IMR-90 (cell line): ENCODE measurements around the gene TRAF3. TPM values are rescaled to one million over a fixed set of nuclear protein-coding genes. Genes with fewer than 3 reads are reported as not detected.

Source experiments
- ATAC-seq: fragments of 200-7000 bp; cut with Tn5 transposase; 2 replicates; pipeline ENCODE4 v1.9.1; 2020; ENCODE audit warnings: low read depth, mild to moderate bottlenecking, moderate library complexity
- BruUV-seq: library from RNA; stranded (reverse); fragments of 400-500 nt; replicated peaks from 2 replicates; lab custom pipeline; 2021; lab: Mats Ljungman, UMichigan
- CTCF ChIA-PET: fragments of 300-600 bp; formaldehyde crosslinking; extraction: SDS; loops from one replicate; lab custom pipeline; 2021; ENCODE audit warnings: antibody characterized with exemption; lab: Yijun Ruan, JAX
- POLR2A ChIA-PET: fragments of 300-600 bp; sonication (Branson Sonifier 250); formaldehyde crosslinking; loops from one replicate; lab custom pipeline; 2022; ENCODE audit warnings: antibody characterized with exemption; ENCODE audit not compliant: unreplicated experiment; lab: Charles Lee
- DNase-seq: peaks from one replicate; pipeline ENCODE4 v3.0.0; 2013
- H2AFZ ChIP-seq: replicated peaks from 2 replicates; pipeline ENCODE3; 2013; ENCODE audit warnings: low read length, mild to moderate bottlenecking; ENCODE audit not compliant: poor library complexity
- H2AK5ac ChIP-seq: 2 replicates; pipeline ENCODE4 v1.6.1; 2013; ENCODE audit warnings: low read depth, low read length, inconsistent platforms
- H2AK9ac ChIP-seq: replicated peaks from 2 replicates; pipeline ENCODE3; 2013; ENCODE audit warnings: mild to moderate bottlenecking, low read depth, low read length, moderate library complexity; ENCODE audit not compliant: poor library complexity
- H2BK120ac ChIP-seq: 2 replicates; pipeline ENCODE4 v1.6.1; 2013; ENCODE audit warnings: low read depth, low read length, inconsistent platforms
- H2BK15ac ChIP-seq: 3 replicates; pipeline ENCODE4 v1.6.1; 2013; ENCODE audit warnings: low read depth, low read length, inconsistent platforms
- H2BK20ac ChIP-seq: 2 replicates; pipeline ENCODE4 v1.6.1; 2013; ENCODE audit warnings: low read depth, mild to moderate bottlenecking, inconsistent platforms, low read length, moderate library complexity
- H2BK5ac ChIP-seq: 2 replicates; pipeline ENCODE4 v1.6.1; 2013; ENCODE audit warnings: mild to moderate bottlenecking, low read depth, low read length, inconsistent platforms; ENCODE audit not compliant: poor library complexity, severe bottlenecking
- H3K14ac ChIP-seq: replicated peaks from 2 replicates; pipeline ENCODE4 v1.6.1; 2013; ENCODE audit warnings: low read depth, low read length, inconsistent platforms
- H3K18ac ChIP-seq: 2 replicates; pipeline ENCODE4 v1.6.1; 2013; ENCODE audit warnings: low read depth, low read length, control low read depth
- H3K23ac ChIP-seq: 2 replicates; pipeline ENCODE4 v1.6.1; 2013; ENCODE audit warnings: low read depth, low read length, inconsistent platforms
- H3K27ac ChIP-seq: 2 replicates; pipeline ENCODE4 v1.5.1; 2013; ENCODE audit warnings: mild to moderate bottlenecking, control low read depth, low read length; ENCODE audit not compliant: insufficient read depth
- H3K27me3 ChIP-seq: 2 replicates; pipeline ENCODE4 v1.6.1; 2013; ENCODE audit warnings: low read length; ENCODE audit not compliant: control insufficient read depth, insufficient read depth
- H3K36me3 ChIP-seq: 2 replicates; pipeline ENCODE4 v1.6.1; 2013; ENCODE audit warnings: low read length, mixed read lengths; ENCODE audit not compliant: control insufficient read depth, insufficient read depth
- H3K4ac ChIP-seq: 2 replicates; pipeline ENCODE4 v1.6.1; 2013; ENCODE audit warnings: low read depth, low read length, inconsistent platforms
- H3K4me1 ChIP-seq: 2 replicates; pipeline ENCODE4 v1.6.1; 2013; ENCODE audit warnings: low read length, mixed read lengths; ENCODE audit not compliant: control insufficient read depth, insufficient read depth
- H3K4me2 ChIP-seq: 2 replicates; pipeline ENCODE4 v1.6.1; 2013; ENCODE audit warnings: low read depth, mild to moderate bottlenecking, control low read depth, low read length, moderate library complexity
- H3K4me3 ChIP-seq: 2 replicates; pipeline ENCODE4 v1.5.1; 2013; ENCODE audit warnings: low read depth, mild to moderate bottlenecking, control low read depth, low read length, moderate library complexity; ENCODE audit not compliant: insufficient read depth
- H3K56ac ChIP-seq: 2 replicates; pipeline ENCODE4 v1.6.1; 2013; ENCODE audit warnings: low read length, inconsistent platforms; ENCODE audit not compliant: insufficient read depth; ENCODE audit errors: extremely low read depth
- H3K79me1 ChIP-seq, 2 experiments: 2 replicates each; pipeline ENCODE4 v1.6.1; 2013; ENCODE audit warnings: low read length in 2 of 2, inconsistent platforms in 1 of 2, low read depth in 1 of 2
- H3K9ac ChIP-seq: 2 replicates; pipeline ENCODE4 v1.6.1; 2013; ENCODE audit warnings: low read depth, low read length, control low read depth
- H3K9me1 ChIP-seq: 2 replicates; pipeline ENCODE4 v1.6.1; 2013; ENCODE audit warnings: low read length, inconsistent platforms; ENCODE audit not compliant: insufficient read depth
- H3K9me3 ChIP-seq: 2 replicates; pipeline ENCODE4 v1.6.1; 2013; ENCODE audit warnings: low read length; ENCODE audit not compliant: control insufficient read depth, insufficient read depth
- H4K20me1 ChIP-seq: 2 replicates; pipeline ENCODE4 v1.6.1; 2013; ENCODE audit warnings: low read length, inconsistent platforms; ENCODE audit not compliant: insufficient read depth
- H4K5ac ChIP-seq: 2 replicates; pipeline ENCODE4 v1.6.1; 2013; ENCODE audit warnings: mild to moderate bottlenecking, low read depth, low read length, control low read depth
- H4K8ac ChIP-seq, 2 experiments: 2 replicates each; pipeline ENCODE4 v1.6.1; 2013; ENCODE audit warnings: low read depth in 2 of 2, low read length in 2 of 2, control low read depth in 1 of 2, inconsistent platforms in 1 of 2
- H4K91ac ChIP-seq: 2 replicates; pipeline ENCODE4 v1.6.1; 2013; ENCODE audit warnings: low read depth, low read length, inconsistent platforms; ENCODE audit not compliant: insufficient read depth
- BHLHE40 ChIP-seq: fragments of 150-350 bp; IDR thresholded peaks from 2 replicates; pipeline ENCODE4 v1.6.1; 2016; ENCODE audit warnings: mild to moderate bottlenecking, low read depth, low read length
- CEBPB ChIP-seq: IDR thresholded peaks from 2 replicates; pipeline ENCODE4 v1.6.1; 2012; ENCODE audit warnings: low read depth, low read length, improper control_type of control experiment
- CHD1 ChIP-seq: IDR thresholded peaks from 2 replicates; pipeline ENCODE4 v1.6.1; 2012; ENCODE audit warnings: low read depth, low read length, improper control_type of control experiment
- ELK1 ChIP-seq: fragments of 150-350 bp; IDR thresholded peaks from 2 replicates; pipeline ENCODE4 v1.6.1; 2016; ENCODE audit warnings: low read depth, mild to moderate bottlenecking, low read length, moderate library complexity, borderline replicate concordance
- FOS ChIP-seq: fragments of 150-350 bp; IDR thresholded peaks from 2 replicates; pipeline ENCODE4 v1.6.1; 2016; ENCODE audit warnings: low read depth, low read length
- MAFK ChIP-seq: IDR thresholded peaks from 2 replicates; pipeline ENCODE4 v1.6.1; 2012; ENCODE audit warnings: low read depth, low read length, improper control_type of control experiment
- MAZ ChIP-seq: IDR thresholded peaks from 2 replicates; pipeline ENCODE4 v1.6.1; 2012; ENCODE audit warnings: low read depth, mild to moderate bottlenecking, low read length, improper control_type of control experiment, moderate library complexity, borderline replicate concordance
- POLR2A ChIP-seq: IDR thresholded peaks from 2 replicates; pipeline ENCODE4 v1.6.1; 2012; ENCODE audit warnings: mild to moderate bottlenecking, low read depth, low read length
- RAD21 ChIP-seq: IDR thresholded peaks from 2 replicates; pipeline ENCODE4 v1.6.1; 2012; ENCODE audit warnings: low read length, improper control_type of control experiment
- RCOR1 ChIP-seq: IDR thresholded peaks from 2 replicates; pipeline ENCODE4 v1.6.1; 2012; ENCODE audit warnings: mild to moderate bottlenecking, low read length, improper control_type of control experiment; ENCODE audit not compliant: insufficient replicate concordance
- RFX5 ChIP-seq: IDR thresholded peaks from 2 replicates; pipeline ENCODE4 v1.8.0; 2012; ENCODE audit warnings: low read depth, mild to moderate bottlenecking, low read length, moderate library complexity
- SMC3 ChIP-seq: fragments of 150-350 bp; IDR thresholded peaks from 2 replicates; pipeline ENCODE4 v1.6.1; 2016; ENCODE audit warnings: low read depth, mild to moderate bottlenecking, antibody characterized with exemption, low read length, moderate library complexity
- WGBS, 2 experiments: methylation state at CpG; one replicate each; pipeline versions ENCODE4 v1.1.5 to v1.1.7; 2013; ENCODE audit warnings: missing lambda C conversion rate in 2 of 2; ENCODE audit not compliant: insufficient read length in 1 of 2; ENCODE audit errors: extremely low coverage in 2 of 2; 5-methylcytosine and 5-hydroxymethylcytosine counted together
- dilution Hi-C: fragments of 300-500 bp; cut with HindIII; formaldehyde crosslinking; loops from one replicate; pipeline ENCODE4 v1.14.3; 2018; ENCODE audit warnings: low sequenced_read_pairs; ENCODE audit not compliant: unreplicated experiment
- in situ Hi-C: fragments of 300-500 bp; cut with MboI; formaldehyde crosslinking; loops from 3 replicates; pipeline ENCODE4 v1.14.3; 2019; ENCODE audit warnings: low sequenced_read_pairs, inconsistent platforms, mixed read lengths
- intact Hi-C: fragments of 100-400 bp; cut with micrococcal nuclease; formaldehyde crosslinking; loops from 2 replicates; pipeline ENCODE4 v1.10.0; 2022
- polyA plus RNA-seq, 3 experiments: library from polyadenylated mRNA; depleted of rRNA; stranded (reverse); fragments of >200 nt; gene quantifications; 2 replicates each; pipeline ENCODE4 v1.2.3, GENCODE V29; 2012; ENCODE audit warnings: low replicate concordance in 1 of 3
- total RNA-seq: library from RNA; depleted of rRNA; stranded (reverse); fragments of >200 nt; gene quantifications from 2 replicates; pipeline ENCODE4 v1.2.3, GENCODE V29; 2012
- TF ChIP-seq, protein P1 (sequence below): conservative IDR thresholded peaks from 2 replicates; pipeline ENCODE4 v1.5.1; 2012; ENCODE audit warnings: mild to moderate bottlenecking, low read depth, low read length, improper control_type of control experiment
- TF ChIP-seq, protein P2 (sequence below): fragments of 150-350 bp; IDR thresholded peaks from 2 replicates; pipeline ENCODE4 v1.6.1; 2017; ENCODE audit warnings: mild to moderate bottlenecking, antibody characterized with exemption, low read length, low read depth

Gene TRAF3
- total and polyA plus RNA-seq, 2 of the 4 experiments (the other 2 are of a cell fraction) = 21.2 to 25.3 TPM

DNA sequence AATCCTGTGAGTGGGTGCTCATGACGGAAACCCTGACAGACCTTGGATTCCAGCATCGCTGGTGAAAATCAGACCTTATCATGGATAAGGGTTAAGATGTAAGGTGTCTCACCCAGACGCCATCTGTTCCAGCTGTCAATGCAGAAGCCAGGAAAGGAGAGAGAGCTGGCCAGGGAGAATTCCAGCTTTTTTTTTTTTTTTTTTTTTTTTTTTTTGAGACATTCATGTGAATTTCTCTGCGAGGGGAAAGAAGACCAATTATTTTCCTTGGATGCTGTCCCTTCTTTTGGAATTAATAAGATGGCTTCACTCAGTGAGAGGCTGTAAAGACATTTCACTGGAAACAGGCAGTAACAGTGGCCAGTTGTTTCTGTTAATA is 1.8 kb downstream of the TRAF3 start:
- Histone ChIP-seq H3K4me3 (peak overlapping the region; percentile 75), H2BK20ac (no peak overlapping the region), H3K56ac (no peak overlapping the region), H3K9me3 (no peaks in the 10 kb centered on the region), H3K23ac (peak overlapping the region; percentile 96), H3K27me3 (no peaks in the 10 kb centered on the region), H4K91ac (no peak overlapping the region), H2AK5ac (no peak overlapping the region), H3K9ac (peak overlapping the region; percentile 76; the same call in 1 of the 2 replicates), H3K14ac (peak overlapping the region; percentile 89), H3K18ac (no peak overlapping the region), H2BK5ac (peak overlapping the region; percentile 57), H3K79me1 (peaks cover 36 to 56% of the 10 kb centered on the region in 2 experiments), H3K9me1 (peaks cover 29% of the 10 kb centered on the region), H2AFZ (no peak overlapping the region), H2BK120ac (no peak overlapping the region), H3K36me3 (no peaks in the 10 kb centered on the region), H4K5ac (no peak overlapping the region), H4K8ac (no peak overlapping the region), H3K27ac (peak overlapping the region; percentile 13; the same call in 1 of the 2 replicates), H2AK9ac (no peak overlapping the region), H3K4me2 (peak overlapping the region; percentile 99), H3K4ac (0 out of 2 replicates have a peak overlapping the region, but pooled peaks have one; percentile 8), H4K20me1 (peaks cover 47% of the 10 kb centered on the region), H2BK15ac (no peak overlapping the region), H3K4me1 (peaks cover 20% of the 10 kb centered on the region)
- BruUV-seq = no TSS peak
- ChIA-PET POLR2A (interaction anchor here (0.6 kb wide), 1 partner anchor 36 kb away, joined by 3 read pairs; no protein-coding TSS in a partner anchor), CTCF (no interaction called here)
- DNase-seq = peak; percentile 19
- in situ Hi-C loops = loop anchor here (10.0 kb wide), 1 partner anchor 136 kb away; no protein-coding TSS in a partner anchor
- ATAC-seq = no peak
- TF ChIP-seq CEBPB = no peak
- no peak for TF ChIP-seq ELK1
- no peak for TF ChIP-seq RFX5
- TF ChIP-seq MAZ = no peak
- TF ChIP-seq RAD21 = no peak
- TF ChIP-seq MAFK = no peak
- TF ChIP-seq, protein P1, sequence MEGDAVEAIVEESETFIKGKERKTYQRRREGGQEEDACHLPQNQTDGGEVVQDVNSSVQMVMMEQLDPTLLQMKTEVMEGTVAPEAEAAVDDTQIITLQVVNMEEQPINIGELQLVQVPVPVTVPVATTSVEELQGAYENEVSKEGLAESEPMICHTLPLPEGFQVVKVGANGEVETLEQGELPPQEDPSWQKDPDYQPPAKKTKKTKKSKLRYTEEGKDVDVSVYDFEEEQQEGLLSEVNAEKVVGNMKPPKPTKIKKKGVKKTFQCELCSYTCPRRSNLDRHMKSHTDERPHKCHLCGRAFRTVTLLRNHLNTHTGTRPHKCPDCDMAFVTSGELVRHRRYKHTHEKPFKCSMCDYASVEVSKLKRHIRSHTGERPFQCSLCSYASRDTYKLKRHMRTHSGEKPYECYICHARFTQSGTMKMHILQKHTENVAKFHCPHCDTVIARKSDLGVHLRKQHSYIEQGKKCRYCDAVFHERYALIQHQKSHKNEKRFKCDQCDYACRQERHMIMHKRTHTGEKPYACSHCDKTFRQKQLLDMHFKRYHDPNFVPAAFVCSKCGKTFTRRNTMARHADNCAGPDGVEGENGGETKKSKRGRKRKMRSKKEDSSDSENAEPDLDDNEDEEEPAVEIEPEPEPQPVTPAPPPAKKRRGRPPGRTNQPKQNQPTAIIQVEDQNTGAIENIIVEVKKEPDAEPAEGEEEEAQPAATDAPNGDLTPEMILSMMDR = no peak
- no peak for TF ChIP-seq SMC3
- no peak for TF ChIP-seq FOS
- no peak for TF ChIP-seq RCOR1
- TF ChIP-seq, protein P2, sequence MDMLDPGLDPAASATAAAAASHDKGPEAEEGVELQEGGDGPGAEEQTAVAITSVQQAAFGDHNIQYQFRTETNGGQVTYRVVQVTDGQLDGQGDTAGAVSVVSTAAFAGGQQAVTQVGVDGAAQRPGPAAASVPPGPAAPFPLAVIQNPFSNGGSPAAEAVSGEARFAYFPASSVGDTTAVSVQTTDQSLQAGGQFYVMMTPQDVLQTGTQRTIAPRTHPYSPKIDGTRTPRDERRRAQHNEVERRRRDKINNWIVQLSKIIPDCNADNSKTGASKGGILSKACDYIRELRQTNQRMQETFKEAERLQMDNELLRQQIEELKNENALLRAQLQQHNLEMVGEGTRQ = no peak
- TF ChIP-seq CHD1 = no peak
- no peak for TF ChIP-seq BHLHE40
- no peak for TF ChIP-seq POLR2A
- dilution Hi-C loops = no loop called here
- WGBS, 2 experiments = 31% methylated on average over 2 of the region's 4 CpGs; no CpG with 5 or more reads in 1 of the 2 experiments
- intact Hi-C loops = loop anchor here (10.0 kb wide), 1 partner anchor 184 kb away; the partner anchor contains the start of gene RCOR1
